ENCODE measurements around the gene SPECC1.
"Not testable (repeated sequence)": the region's sequence is repeated elsewhere in the genome, so short reads cannot be mapped to it uniquely, and the experiment has no call there.

Gene SPECC1

GRCh38 chr17:20207262-20207985, 198.3 kb downstream of the SPECC1 start:
- DNase-seq (ENCODE audit: low read depth) = no peak

DNA sequence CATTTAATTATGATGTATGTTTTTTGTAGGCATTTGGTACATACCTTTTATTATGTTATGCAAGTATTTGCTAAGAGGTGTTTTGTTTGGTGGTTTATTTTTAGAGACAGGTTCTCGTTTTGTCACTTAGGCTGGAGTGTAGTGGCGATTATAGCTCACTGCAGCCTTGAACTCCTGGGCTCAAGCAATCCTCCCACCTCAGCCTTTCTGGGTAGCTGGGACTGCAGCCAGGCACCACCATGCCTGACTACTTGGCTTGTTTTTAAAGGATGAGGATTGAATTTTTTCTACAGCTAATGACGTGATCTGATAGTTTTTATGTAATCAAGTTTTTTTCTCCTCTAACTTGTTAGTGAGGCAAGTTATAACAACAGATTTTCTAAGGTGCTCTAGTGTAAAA, 199.6 kb downstream of the SPECC1 start:
- DNase-seq (ENCODE audit: low read depth) = no peak

GRCh38 chr17:20210180-20210579, 201.0 kb downstream of the SPECC1 start:
- DNase-seq (ENCODE audit: low read depth) = no peak

DNA sequence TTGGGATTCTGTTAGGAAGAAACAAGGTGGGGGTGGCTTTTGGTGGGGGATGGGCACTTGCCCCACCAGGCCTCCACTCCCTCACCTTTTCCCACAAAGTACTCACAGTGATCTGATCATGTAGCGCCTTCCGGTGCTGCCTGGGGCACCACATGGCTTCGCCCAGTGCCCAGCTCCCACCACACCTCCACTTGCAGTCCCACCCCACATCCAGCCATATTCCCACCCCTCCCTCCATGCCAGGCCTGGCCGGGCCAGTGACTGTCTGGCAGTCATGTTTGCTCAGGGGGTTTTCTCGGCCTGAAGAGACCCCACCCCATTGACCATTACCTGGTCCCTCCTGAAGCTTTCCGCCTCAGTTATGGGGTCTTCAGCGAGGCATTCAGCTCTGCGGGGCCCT, 201.5 kb downstream of the SPECC1 start:
- DNase-seq (ENCODE audit: low read depth) = no peak

DNA sequence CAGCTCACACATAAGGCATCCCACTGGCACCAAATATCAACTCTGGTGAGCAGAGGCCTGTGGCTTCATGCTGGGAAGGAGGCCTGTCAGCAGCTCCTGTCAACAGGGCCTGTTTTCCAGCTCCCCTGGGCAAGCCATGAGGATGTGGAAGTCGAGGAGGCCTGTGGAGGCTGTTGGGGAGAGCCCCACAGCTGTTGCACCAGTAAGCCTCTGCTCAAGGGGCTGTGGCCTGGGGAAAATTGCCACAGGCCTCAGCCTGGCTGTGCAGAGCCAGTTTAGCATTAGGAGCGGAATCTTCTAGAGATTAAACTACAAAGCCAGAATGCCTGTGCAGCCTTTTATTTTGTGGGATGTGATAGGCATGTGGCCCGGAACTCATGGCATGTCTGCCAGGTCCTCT, 202.1 kb downstream of the SPECC1 start:
- DNase-seq (ENCODE audit: low read depth) = no peak

DNA sequence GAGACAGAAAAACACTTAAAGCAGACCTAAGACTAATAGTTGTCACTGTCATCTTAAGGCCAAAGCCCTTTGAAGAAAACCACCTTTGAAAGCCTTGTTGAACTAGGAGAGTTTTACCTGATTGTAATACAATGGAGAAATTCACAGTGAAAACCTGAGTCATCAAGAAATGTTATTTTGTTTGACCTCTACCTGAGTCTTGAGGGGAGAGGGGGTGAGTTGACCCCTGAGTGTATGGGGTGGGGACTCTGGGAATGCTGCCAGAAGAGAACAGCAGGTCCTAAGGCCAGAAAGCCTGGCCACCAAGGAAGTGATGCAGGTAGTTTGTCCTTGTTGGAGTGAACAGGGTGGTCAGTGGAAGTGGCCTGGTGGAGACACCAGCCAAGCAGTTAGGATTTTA, 204.3 kb downstream of the SPECC1 start:
- DNase-seq (ENCODE audit: low read depth) = no peak

- no peak for DNase-seq (ENCODE audit: low read depth)
These were observed 205.6 kb downstream of the SPECC1 start for GRCh38 chr17:20214794-20215193.

- no peak for DNase-seq (ENCODE audit: low read depth)
These were observed 207.1 kb downstream of the SPECC1 start for GRCh38 chr17:20216154-20216815.

GRCh38 chr17:20216853-20217252, 207.7 kb downstream of the SPECC1 start:
- DNase-seq (ENCODE audit: low read depth) = no peak

DNA sequence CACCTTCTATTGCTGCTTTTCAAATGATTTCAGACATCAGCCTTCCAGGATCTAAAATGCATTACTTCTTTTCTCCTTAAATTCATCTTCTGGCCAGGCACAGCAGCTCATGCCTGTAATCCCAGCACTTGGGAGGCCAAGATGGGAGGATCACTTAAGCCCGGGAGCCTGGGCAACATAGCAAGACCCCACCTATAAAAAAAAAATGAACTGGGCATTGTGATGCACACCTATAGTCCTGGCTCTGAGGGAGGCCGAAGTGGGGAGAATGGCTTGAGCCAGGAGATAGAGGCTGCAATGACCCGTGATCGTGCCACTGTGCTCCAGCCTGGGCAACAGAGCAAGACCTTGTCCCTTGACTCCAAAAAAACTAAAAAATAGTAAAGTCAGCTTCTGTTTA, 208.5 kb downstream of the SPECC1 start:
- DNase-seq (ENCODE audit: low read depth) = no peak

DNA sequence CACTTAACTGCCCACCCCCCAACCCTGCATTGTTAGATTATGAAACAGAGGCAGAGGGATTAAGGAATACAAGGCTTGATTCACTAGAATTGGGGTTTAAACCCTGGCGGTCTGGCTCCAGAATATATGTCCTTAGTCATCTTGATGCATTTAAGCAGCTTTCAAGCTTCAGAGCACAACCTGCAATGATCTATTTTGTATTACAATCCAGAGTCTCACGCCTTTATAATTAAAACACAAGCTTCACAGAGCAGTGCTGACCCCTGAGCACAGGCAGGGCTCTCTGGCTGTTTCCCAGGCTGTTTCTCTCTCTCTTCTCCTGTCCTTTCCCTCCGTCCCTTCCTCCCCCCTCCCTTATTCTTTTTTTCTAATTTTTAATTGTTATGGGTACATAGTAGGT, 209.1 kb downstream of the SPECC1 start:
- no peak for DNase-seq (ENCODE audit: low read depth)

DNA sequence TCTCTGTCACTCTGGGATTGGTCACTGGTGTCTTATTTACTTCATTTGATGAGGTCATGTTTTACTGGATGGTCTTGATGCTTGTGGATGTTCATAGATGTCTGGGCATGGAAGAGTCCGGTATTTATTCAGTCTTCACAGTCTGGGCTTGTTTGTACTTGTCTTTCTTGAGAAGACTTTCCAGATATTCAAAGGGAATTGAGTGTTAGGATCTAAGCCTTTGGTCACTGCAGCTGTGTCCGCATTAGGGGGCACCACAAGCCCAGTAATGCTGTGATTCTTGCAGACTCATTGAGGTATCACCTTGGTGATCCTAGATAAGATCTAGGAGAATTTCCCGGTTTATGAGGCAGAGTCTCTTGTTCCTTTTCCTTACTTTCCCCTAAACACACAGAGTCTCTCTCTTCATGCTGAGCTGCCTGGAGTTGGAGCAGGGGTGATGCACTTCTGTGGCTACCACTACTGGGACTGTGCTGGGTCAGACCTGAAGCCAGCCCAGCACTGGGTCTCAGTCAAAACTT, 214.7 kb downstream of the SPECC1 start:
- no peak for DNase-seq (ENCODE audit: low read depth)

DNA sequence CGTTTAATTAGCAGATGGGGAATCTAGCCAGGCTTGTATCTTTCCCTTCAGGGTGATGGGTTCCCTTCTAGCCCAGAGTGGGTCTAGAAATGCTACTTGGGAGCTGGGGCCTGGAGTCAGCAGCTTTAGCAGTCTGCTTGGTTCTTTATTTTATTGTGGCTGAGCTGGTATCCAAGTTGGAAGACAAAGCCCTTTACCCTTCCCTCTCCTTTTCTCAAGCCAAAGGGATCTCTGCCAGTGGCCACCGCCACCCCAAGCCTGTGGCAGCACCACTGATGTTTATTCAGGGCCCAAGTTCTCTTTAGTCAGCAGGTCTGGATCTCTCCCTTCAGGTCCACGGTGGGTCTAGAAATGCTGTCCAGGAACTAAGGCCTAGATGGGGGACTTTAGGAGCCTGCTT, 215.2 kb downstream of the SPECC1 start:
- no peak for DNase-seq (ENCODE audit: low read depth)

DNA sequence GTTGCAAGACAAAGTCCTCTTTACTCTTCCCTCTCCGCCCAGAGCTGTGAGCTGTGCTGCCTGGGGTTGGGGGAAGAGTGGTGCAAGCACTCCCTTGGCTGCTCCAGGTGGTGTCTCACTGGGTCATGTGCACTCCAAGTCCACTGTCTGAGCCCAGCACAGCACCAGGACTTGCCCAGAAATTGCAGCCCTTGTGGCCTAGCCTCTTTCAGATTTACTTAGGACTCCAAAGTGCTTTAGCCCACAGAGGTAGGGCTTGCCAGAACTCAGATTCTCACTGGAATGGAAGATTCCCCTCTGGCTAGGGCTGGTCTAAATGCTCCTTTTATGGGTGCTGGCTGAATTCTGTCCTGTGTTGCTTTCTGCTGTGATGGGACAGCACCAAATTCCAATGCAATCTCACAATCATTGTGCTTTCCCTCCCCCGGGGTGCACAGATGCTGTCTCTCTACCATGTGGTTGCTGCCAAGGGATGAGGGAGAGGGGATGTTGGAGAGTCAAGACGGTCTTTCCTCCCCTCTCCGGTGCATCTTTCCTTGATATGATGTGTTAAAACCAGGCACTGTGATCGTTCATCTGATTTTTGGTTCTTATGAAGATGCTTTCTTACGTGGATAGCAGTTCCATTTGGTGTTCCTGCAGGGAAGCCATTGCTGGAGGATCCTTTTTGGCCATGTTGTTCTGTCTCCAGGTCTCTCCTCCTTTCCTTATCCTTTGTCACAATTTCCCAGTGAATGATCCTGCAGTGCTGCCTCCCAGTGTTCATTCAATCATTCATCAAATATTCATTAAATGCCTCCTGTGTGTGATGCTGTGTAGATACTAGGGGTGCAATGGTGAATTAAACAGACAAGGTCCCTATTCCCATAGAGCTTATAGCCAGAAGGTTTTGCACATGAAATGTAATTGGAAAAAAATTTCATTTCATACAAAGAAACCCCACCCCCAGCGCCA, 216.3 kb downstream of the SPECC1 start:
- no peak for DNase-seq (ENCODE audit: low read depth)

GRCh38 chr17:20226814-20227482, 217.8 kb downstream of the SPECC1 start:
- peak; percentile 73 for DNase-seq (ENCODE audit: low read depth)

DNA sequence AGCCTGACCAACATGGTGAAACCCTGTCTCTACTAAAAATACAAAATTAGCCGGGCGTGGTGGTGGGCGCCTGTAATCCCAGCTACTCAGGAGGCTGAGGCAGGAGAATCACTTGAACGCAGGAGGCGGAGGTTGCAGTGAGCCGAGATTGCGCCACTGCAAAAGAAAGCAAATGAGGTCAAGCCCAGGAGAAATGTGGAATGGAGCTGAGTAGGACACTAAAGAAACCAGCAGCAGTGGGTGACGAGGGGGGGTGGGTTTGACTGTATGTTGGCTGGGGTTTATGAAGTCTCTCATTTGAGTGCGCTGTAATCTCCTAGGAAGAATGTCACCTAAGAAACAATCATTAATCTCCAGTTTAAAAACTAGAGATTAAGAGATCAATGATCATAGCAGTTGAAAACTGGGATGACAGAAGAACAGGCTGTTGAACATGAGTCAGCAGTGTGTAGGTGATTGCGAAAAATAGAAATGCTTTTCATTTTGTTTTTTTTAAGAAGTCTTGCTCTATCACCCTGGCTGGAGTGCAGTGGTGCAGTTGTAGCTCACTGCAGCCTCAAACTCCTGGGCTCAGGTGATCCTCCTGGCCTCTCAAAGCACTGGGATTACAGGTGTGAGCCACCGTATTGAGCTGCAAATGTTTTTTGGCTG, 218.7 kb downstream of the SPECC1 start:
- DNase-seq (ENCODE audit: low read depth) = not testable (repeated sequence)

- no peak for DNase-seq (ENCODE audit: low read depth)
These were observed 219.3 kb downstream of the SPECC1 start for GRCh38 chr17:20228410-20228809.

DNA sequence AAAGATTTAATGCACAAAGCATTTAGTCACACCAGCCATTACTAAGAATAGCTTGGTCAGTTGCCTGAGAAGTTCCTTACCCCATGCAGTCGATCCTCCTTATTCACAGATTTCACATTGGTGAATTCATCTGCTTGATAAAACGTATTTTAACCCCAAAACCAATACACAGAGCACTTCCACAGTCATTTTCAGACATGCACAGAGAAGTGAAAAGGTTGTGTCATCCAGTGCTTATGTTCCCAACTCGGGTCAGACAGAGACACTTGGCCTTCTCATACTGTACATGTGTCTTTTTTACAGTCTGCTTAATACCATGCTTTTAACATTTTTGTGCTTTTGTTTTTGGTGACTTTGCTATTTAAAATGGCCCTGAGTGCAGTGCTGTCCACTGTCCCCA, 219.7 kb downstream of the SPECC1 start:
- no peak for DNase-seq (ENCODE audit: low read depth)

DNA sequence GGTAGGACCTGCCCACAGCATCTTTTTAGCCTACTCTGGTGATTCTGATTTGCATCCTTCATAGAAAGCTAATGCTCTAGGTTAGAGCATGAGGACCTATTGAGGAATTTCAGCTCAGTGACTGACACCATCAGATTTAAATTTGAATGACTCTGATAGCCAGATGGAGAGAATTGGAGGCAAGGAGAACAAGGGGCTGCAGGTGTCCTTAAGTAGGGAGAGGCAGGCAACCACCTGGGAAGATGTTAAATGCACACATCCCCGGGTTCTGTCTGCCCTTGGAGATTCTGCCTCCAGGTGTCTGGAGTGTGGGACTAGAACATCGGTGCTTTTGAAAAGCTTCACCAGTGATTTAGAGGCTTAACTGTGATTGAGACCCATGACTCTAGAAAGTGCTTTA, 221.8 kb downstream of the SPECC1 start:
- DNase-seq (ENCODE audit: low read depth) = no peak

GRCh38 chr17:20232611-20233010, 223.5 kb downstream of the SPECC1 start:
- no peak for DNase-seq (ENCODE audit: low read depth)

DNA sequence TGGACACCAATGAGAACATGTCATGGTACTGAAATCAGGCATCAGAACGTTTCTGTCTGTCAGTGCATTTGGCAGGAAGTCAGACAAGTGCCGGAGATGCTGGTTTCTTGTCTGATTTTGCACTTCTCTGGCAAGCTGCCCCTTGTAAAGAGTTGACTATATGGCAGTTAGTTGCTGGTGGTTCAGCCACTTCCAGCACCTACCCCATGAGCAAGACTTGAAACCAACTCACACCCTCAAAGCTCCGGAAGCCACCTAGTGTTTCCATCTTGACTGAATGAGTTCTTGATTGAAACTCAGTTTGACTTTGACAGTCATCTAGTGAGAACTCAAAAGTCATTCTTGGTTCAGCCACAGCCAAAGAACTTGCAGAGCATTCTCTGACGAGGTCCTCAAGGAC, 225.1 kb downstream of the SPECC1 start:
- peak; percentile 66 for DNase-seq (ENCODE audit: low read depth)
